GM12865 (cell line): ENCODE data around the gene KRT5.

Experiments used
- DNase-seq: peaks from one replicate; pipeline ENCODE4 v3.0.0; 2010; ENCODE audit warnings: low read depth
- H3K4me3 ChIP-seq: 2 replicates; pipeline ENCODE4 v1.5.1; 2011; ENCODE audit warnings: mild to moderate bottlenecking, low read depth, low read length, control low read depth
- TF ChIP-seq, protein P1 (sequence below): IDR thresholded peaks from 2 replicates; pipeline ENCODE4 v1.5.1; 2011; ENCODE audit warnings: low read length, control low read depth, low read depth, inconsistent platforms; ENCODE audit not compliant: insufficient read depth; ENCODE audit errors: missing control alignments

Gene KRT5

DNA sequence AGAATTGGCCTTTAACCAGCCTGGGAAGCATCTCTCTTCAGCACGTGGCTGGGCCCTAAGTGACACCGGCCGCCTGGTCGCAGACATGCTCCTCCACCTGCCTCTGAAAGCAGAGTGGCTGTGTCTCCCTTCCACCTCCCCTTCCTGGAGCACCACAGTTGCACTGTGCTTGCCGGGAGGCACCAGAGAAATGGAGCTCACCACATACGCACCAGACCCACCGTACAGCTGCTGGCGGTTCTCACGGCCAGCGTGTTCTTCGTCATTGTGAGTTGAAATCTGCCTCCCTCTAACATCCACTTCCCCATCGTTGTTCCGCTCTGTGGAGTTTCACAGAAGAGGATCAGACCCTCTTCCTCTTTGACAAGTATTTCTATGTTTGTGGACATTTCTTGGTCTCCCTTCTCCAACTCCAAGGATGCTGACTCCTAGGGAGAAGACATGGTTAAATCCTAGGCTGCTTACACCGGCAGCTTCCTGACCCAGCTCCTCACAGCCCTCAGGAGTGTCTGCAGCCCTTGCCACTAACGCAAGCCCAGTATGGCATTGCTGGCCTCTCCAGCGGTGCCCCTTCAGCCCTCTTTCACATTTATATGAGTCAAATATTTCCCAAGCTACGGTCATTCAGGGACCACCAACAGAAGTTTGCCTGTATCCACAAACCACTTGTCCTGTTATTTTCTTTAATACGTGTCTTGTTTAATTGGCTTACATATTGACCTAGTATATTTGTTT is 11.5 kb upstream of the KRT5 start:
- TF ChIP-seq, protein P1, sequence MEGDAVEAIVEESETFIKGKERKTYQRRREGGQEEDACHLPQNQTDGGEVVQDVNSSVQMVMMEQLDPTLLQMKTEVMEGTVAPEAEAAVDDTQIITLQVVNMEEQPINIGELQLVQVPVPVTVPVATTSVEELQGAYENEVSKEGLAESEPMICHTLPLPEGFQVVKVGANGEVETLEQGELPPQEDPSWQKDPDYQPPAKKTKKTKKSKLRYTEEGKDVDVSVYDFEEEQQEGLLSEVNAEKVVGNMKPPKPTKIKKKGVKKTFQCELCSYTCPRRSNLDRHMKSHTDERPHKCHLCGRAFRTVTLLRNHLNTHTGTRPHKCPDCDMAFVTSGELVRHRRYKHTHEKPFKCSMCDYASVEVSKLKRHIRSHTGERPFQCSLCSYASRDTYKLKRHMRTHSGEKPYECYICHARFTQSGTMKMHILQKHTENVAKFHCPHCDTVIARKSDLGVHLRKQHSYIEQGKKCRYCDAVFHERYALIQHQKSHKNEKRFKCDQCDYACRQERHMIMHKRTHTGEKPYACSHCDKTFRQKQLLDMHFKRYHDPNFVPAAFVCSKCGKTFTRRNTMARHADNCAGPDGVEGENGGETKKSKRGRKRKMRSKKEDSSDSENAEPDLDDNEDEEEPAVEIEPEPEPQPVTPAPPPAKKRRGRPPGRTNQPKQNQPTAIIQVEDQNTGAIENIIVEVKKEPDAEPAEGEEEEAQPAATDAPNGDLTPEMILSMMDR, result no peak
- no peak for DNase-seq
- no peak overlapping the region for H3K4me3 ChIP-seq

DNA sequence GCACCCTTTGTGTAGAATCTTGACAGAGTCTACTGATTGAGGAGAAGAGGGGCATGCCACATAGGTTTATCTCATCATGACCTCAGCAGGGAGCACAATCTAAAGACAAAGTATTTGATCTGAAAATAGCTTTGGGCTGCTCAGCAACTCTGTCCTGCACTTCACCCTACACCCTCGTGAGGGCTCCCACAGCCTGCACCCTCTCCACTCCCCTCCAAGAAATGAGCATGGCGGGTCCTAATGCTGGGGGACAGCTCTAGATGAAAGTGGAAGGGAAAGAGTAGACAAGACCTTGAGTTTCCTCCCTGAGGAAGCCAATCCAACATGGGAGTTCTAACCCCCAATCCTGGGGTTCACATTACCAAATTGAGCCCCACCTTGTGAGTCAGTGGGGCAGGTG is 10.7 kb upstream of the KRT5 start:
- TF ChIP-seq, protein P1, result no peak
- H3K4me3 ChIP-seq, result no peak overlapping the region
- DNase-seq, result no peak

DNA sequence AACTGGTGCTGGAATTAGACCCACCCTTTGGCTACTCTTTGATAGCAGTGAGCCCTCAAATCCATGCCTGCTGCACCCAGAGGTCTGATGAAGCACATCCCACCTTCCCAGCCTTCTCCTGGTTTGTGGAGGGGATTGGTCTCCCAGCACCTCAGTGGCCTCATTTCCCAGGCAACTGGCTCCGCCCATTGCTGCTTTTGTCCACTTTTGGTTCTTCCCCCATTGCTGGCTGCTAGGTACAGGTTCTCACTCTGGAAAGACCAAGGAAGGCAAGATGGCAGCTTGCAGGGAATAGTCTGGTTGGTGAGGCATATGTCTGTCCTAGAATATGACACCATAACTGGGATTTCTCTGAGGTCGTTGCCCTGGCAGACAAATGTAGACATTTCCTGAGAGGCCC is 10.2 kb upstream of the KRT5 start:
- no peak for DNase-seq
- TF ChIP-seq, protein P1, result no peak
- H3K4me3 ChIP-seq, result no peak overlapping the region

DNA sequence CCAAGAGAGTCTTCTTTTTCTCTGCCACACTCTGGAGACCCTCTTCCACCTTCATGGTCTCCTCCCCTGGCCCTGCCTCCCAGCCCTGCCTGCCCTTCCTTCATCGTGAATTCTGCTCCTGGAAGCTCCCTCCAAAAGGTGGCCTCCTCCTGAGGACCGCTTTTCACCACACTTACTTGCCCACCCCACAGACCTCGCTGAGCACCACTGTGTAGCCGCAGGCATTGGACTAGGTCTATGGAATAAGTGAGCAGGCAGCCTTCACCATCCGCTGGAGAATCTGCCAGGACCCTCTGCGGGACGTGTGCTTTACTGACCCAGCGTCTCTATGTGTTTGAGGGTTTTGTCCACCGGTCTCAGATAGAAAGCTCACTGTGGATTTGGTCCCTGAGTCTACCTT is 9.7 kb upstream of the KRT5 start:
- TF ChIP-seq, protein P1, result no peak
- DNase-seq, result no peak
- H3K4me3 ChIP-seq, result no peak overlapping the region

DNA sequence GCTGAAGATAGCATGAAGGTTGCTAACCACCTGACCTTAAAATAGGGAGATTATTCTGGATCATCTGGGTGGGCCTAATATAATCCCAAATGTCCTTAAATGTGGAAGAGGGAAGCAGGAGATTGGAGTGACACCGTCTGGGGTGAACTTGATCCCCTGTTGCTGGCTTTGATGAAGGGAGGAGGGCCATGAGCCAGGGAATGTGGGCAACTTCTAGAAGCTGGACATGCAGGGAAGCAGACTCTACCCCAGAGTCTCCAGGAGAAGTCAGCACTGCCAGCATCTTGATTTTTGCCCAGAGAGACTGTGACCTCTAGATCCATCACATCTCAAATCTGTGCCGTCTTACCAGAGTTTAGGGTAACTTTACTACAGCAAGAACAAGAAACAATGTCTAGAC is 9.2 kb upstream of the KRT5 start:
- TF ChIP-seq, protein P1, result no peak
- H3K4me3 ChIP-seq, result no peak overlapping the region
- no peak for DNase-seq

DNA sequence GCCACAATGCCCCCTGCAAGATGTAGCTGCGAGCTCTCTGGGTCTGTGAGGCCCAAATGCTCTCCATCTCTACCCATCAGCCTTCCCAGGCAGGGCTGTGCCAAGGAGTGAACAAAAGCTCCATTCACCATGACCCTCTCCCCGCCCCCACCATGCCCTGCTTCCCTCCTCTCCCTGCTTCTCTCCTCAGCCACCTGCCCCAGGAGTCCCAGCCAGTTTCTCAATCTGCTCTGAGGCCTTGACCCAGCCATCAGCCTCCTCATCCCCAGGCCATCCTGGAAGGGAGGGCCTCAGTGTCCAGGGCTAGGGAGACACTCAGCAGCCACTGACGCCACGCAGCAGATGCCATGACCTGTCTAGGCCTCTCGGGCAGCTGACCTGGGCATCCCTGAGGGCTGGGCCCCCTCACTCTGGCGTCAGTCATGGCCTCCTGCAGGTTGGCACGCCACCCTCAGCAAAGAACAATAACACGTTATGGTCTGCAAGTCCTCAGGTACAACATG is 8.5 kb upstream of the KRT5 start:
- no peak for DNase-seq
- TF ChIP-seq, protein P1, result no peak
- H3K4me3 ChIP-seq, result no peak overlapping the region
